Measurements from ENCODE around the gene GALNT13. TPM values are rescaled to one million over a fixed set of nuclear protein-coding genes. Genes with fewer than 3 reads are reported as not detected.
A peak's percentile ranks its signal among the peaks of the same experiment; 100 is the strongest.

GALNT13 gene
- polyA plus RNA-seq, 2 of the 4 experiments (the other 2 are of a cell fraction) = 12.1 to 15.6 TPM

- POLR2A ChIA-PET = interaction anchor here (0.7 kb wide), 1 partner anchor 212 kb away, joined by 6 read pairs; no protein-coding TSS in a partner anchor
- CTCF ChIA-PET = interaction anchor here (0.7 kb wide), 1 partner anchor 66 kb away, joined by 3 read pairs; no protein-coding TSS in a partner anchor
- Histone ChIP-seq H3K4me1 (no peaks in the 10 kb centered on the region), H3K27ac (no peak overlapping the region), H3K9me3 (peaks cover 5% of the 10 kb centered on the region; the same call in 1 of the 3 replicates), H3K4me3 (no peak overlapping the region), H3K4me2 (no peak overlapping the region)
- TF ChIP-seq NPAS2 (CRISPR knock-in tag; IDR thresholded peaks at IDR 0.05; ENCODE audit: borderline replicate concordance) = no peak
- TF ChIP-seq RAD21 (conservative IDR thresholded peaks at IDR 0.05 in 1 of 2, IDR thresholded peaks at IDR 0.05 in 1 of 2) = no peak
- no peak for TF ChIP-seq EP300 (IDR thresholded peaks at IDR 0.05)
- no peak for TF ChIP-seq RARB (CRISPR knock-in tag; IDR thresholded peaks at IDR 0.05)
- no peak for TF ChIP-seq RFX5 (IDR thresholded peaks at IDR 0.05)
- no peak for TF ChIP-seq JUNB (IDR thresholded peaks at IDR 0.05)
- TF ChIP-seq EHF (CRISPR knock-in tag; IDR thresholded peaks at IDR 0.05) = no peak
- TF ChIP-seq KDM1A (IDR thresholded peaks at IDR 0.05; ENCODE audit: low read depth) = no peak
- no peak for TF ChIP-seq NR3C1 (IDR thresholded peaks at IDR 0.05)
- no peak for TF ChIP-seq USF2 (IDR thresholded peaks at IDR 0.05)
- no peak for TF ChIP-seq CEBPB (IDR thresholded peaks at IDR 0.05)
- no peak for TF ChIP-seq PHF8 (IDR thresholded peaks at IDR 0.05; ENCODE audit: borderline replicate concordance, low read depth)
- no peak for TF ChIP-seq JUN (IDR thresholded peaks at IDR 0.05)
- no peak for TF ChIP-seq GATA3 (IDR thresholded peaks at IDR 0.05; ENCODE audit: borderline replicate concordance)
- TF ChIP-seq FOSL2 (IDR thresholded peaks at IDR 0.05) = no peak
- TF ChIP-seq FOSL2 (CRISPR knock-in tag; IDR thresholded peaks at IDR 0.05) = no peak
- no peak for TF ChIP-seq HOXB5 (CRISPR knock-in tag; IDR thresholded peaks at IDR 0.05)
- TF ChIP-seq E2F6 (IDR thresholded peaks at IDR 0.05; ENCODE audit: borderline replicate concordance, low read depth) = no peak
- TF ChIP-seq HOXB13 (CRISPR knock-in tag; IDR thresholded peaks at IDR 0.05; ENCODE audit: low read depth) = no peak
- TF ChIP-seq TP53 (CRISPR knock-in tag; IDR thresholded peaks at IDR 0.05) = no peak
- TF ChIP-seq KDM5A (IDR thresholded peaks at IDR 0.05) = no peak
- WGBS (ENCODE audit: missing lambda C conversion rate) = 76% methylated on average over 4 of the region's 4 CpGs
- ATAC-seq = 0 out of 6 replicates have a peak, but pooled peaks of 1 of the 2 experiments have one; percentile 43
- DNase-seq (ENCODE audit: low read depth in 1 of 2, low spot score in 1 of 2) = no peak
- FAIRE-seq = no peak
Observed at GRCh38 chr2:154097833-154098398, 226.2 kb downstream of the GALNT13 start.

GRCh38 chr2:154120706-154121105, 249.0 kb downstream of the GALNT13 start:
- no peak overlapping the region for H3K4me2 ChIP-seq
- POLR2A ChIA-PET = no interaction called here
- H3K4me1 ChIP-seq = no peaks in the 10 kb centered on the region; the same call in 2 of the 3 replicates
- CTCF ChIA-PET = no interaction called here
- DNase-seq (ENCODE audit: low read depth in 1 of 2, low spot score in 1 of 2) (no peak), FAIRE-seq (no peak), ATAC-seq (no peak)
- no peak overlapping the region for H3K27ac ChIP-seq
- H3K4me3 ChIP-seq = no peak overlapping the region
- peaks cover 6% of the 10 kb centered on the region; the same call in 1 of the 3 replicates for H3K9me3 ChIP-seq
- TF ChIP-seq KDM1A (IDR thresholded peaks at IDR 0.05; ENCODE audit: low read depth) (no peak), NFE2L2 (conservative IDR thresholded peaks at IDR 0.05; ENCODE audit: low read length) (no peak), HEYL (CRISPR knock-in tag; IDR thresholded peaks at IDR 0.05) (no peak), CTCF (IDR thresholded peaks at IDR 0.05) (no peak), FOSL2 (IDR thresholded peaks at IDR 0.05) (no peak), FOSL2 (CRISPR knock-in tag; IDR thresholded peaks at IDR 0.05) (no peak), HES2 (IDR thresholded peaks at IDR 0.05) (no peak), TP53 (CRISPR knock-in tag; IDR thresholded peaks at IDR 0.05) (no peak), GATA3 (IDR thresholded peaks at IDR 0.05; ENCODE audit: borderline replicate concordance) (no peak), ZSCAN20 (CRISPR knock-in tag; IDR thresholded peaks at IDR 0.05) (no peak), KDM5A (IDR thresholded peaks at IDR 0.05) (no peak), NPAS2 (CRISPR knock-in tag; IDR thresholded peaks at IDR 0.05; ENCODE audit: borderline replicate concordance) (no peak), CHD2 (IDR thresholded peaks at IDR 0.05; ENCODE audit: low read length, partially characterized antibody) (no peak), MAZ (IDR thresholded peaks at IDR 0.05; ENCODE audit: borderline replicate concordance, low read depth, low read length) (no peak), BHLHE40 (IDR thresholded peaks at IDR 0.05; ENCODE audit: low read depth, low read length) (no peak), USF2 (IDR thresholded peaks at IDR 0.05) (no peak)
- WGBS (ENCODE audit: missing lambda C conversion rate) = 60% methylated on average over 2 of the region's 2 CpGs
